ENCODE data around the gene MYO3B. TPM values are rescaled to one million over a fixed set of nuclear protein-coding genes. Genes with fewer than 3 reads are reported as not detected.

MYO3B gene
- total RNA-seq, 1 experiment from 2014 or later = not detected

DNA sequence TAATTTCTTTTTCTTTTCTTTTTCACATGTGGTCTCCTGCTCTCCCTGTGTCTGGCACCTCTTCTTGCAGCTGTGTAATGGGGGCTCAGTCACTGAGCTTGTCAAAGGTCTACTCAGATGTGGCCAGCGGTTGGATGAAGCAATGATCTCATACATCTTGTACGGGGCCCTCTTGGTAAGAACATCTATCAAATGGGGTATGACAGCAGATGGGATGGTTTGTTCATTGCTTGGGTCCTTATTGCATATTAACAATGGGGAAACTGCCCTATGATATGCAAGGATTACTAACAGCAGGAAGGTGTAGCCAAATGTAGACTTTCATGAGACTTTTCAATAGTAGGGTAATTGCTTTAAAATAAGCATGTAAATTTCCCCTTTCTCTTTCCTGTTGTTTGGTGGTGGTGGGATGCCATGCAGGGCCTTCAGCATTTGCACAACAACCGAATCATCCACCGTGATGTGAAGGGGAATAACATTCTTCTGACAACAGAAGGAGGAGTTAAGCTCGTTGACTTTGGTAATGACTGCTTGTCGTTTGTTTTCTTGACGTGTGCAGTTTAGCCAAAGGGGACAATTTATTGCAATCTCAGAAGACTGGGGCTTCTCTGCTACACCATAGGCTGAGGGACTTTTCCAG is 36.5 kb downstream of the MYO3B start:
- no TSS peak for BruUV-seq (replicated peaks)
- Mint-ChIP-seq H3K36me3 (ENCODE audit: insufficient read depth, unreplicated experiment) (peaks cover 4% of the 10 kb centered on the region), H3K4me3 (ENCODE audit: unreplicated experiment) (no peak overlapping the region), H3K27ac (ENCODE audit: low read depth, unreplicated experiment) (no peak overlapping the region), H3K4me1 (ENCODE audit: insufficient read depth, unreplicated experiment) (no peaks in the 10 kb centered on the region), H3K27me3 (ENCODE audit: insufficient read depth, unreplicated experiment) (no peaks in the 10 kb centered on the region), H3K9me3 (ENCODE audit: unreplicated experiment) (no peaks in the 10 kb centered on the region)
- CTCF ChIA-PET = interaction anchor here (0.7 to 1.0 kb wide), 3 partner anchors 22 to 110 kb away, joined by 3 to 6 read pairs (median 4); no protein-coding TSS in a partner anchor
- DNase-seq (ENCODE audit: unreplicated experiment) = no peak
- TF ChIP-seq, protein P1, sequence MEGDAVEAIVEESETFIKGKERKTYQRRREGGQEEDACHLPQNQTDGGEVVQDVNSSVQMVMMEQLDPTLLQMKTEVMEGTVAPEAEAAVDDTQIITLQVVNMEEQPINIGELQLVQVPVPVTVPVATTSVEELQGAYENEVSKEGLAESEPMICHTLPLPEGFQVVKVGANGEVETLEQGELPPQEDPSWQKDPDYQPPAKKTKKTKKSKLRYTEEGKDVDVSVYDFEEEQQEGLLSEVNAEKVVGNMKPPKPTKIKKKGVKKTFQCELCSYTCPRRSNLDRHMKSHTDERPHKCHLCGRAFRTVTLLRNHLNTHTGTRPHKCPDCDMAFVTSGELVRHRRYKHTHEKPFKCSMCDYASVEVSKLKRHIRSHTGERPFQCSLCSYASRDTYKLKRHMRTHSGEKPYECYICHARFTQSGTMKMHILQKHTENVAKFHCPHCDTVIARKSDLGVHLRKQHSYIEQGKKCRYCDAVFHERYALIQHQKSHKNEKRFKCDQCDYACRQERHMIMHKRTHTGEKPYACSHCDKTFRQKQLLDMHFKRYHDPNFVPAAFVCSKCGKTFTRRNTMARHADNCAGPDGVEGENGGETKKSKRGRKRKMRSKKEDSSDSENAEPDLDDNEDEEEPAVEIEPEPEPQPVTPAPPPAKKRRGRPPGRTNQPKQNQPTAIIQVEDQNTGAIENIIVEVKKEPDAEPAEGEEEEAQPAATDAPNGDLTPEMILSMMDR (IDR thresholded peaks at IDR 0.05; ENCODE audit: unreplicated experiment) = no peak
- intact Hi-C loops (cut with micrococcal nuclease) = no loop called here
- POLR2A ChIA-PET = interaction anchor here (0.7 kb wide), 1 partner anchor 176 kb away, joined by 3 read pairs; no protein-coding TSS in a partner anchor

DNA sequence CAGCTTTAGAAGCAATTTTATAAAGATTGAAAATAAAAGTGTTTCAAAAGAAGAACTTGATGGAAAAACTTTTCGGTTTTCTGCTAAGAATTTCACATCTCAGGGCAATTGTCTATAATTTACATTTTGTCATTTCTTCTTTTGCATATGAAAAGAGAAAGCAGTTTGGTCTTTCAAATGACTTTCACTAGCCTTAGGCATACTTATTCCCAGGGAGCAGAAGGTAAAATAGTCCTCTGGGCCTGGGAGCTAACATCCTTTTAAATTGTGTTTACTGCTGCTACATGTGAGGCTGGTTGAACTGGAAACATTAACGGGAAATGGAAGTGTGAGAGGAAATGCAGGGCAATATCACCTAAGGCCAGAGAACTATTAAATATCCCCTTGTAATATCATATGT is 37.1 kb downstream of the MYO3B start:
- no peak for DNase-seq (ENCODE audit: unreplicated experiment)
- no peak overlapping the region for H3K4me3 Mint-ChIP-seq (ENCODE audit: unreplicated experiment)
- intact Hi-C loops (cut with micrococcal nuclease) = no loop called here
- POLR2A ChIA-PET = interaction anchor here (0.7 kb wide), 1 partner anchor 176 kb away, joined by 3 read pairs; no protein-coding TSS in a partner anchor
- no peaks in the 10 kb centered on the region for H3K9me3 Mint-ChIP-seq (ENCODE audit: unreplicated experiment)
- TF ChIP-seq, protein P1 (IDR thresholded peaks at IDR 0.05; ENCODE audit: unreplicated experiment) = no peak
- peaks cover 4% of the 10 kb centered on the region for H3K36me3 Mint-ChIP-seq (ENCODE audit: insufficient read depth, unreplicated experiment)
- CTCF ChIA-PET = interaction anchor here (0.7 to 1.0 kb wide), 2 partner anchors 21 to 33 kb away, joined by 3 to 6 read pairs; no protein-coding TSS in a partner anchor
- BruUV-seq (replicated peaks) = no TSS peak
- H3K27ac Mint-ChIP-seq (ENCODE audit: low read depth, unreplicated experiment) = no peak overlapping the region
- H3K27me3 Mint-ChIP-seq (ENCODE audit: insufficient read depth, unreplicated experiment) = no peaks in the 10 kb centered on the region
- no peaks in the 10 kb centered on the region for H3K4me1 Mint-ChIP-seq (ENCODE audit: insufficient read depth, unreplicated experiment)

DNA sequence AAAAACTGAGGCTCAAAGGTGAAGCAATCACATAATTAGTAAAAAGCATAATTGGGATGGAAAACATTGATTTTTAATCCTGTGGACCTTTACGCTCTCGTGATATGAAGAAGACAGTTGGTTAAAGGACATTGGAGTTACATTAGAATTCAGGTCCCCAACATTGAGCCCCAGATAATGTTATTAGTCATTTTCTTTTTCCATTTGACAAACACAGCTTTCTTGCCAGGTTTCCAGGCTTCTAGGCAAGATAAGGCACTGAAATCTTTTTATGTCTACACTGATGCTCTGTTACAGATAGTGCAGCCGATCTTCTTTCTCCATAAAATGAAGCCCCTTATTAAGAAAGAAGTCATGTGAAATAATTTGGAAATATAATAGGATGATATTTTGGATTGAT is 38.5 kb downstream of the MYO3B start:
- peaks cover 4% of the 10 kb centered on the region for H3K36me3 Mint-ChIP-seq (ENCODE audit: insufficient read depth, unreplicated experiment)
- TF ChIP-seq, protein P1 (IDR thresholded peaks at IDR 0.05; ENCODE audit: unreplicated experiment) = no peak
- H3K27ac Mint-ChIP-seq (ENCODE audit: low read depth, unreplicated experiment) = no peak overlapping the region
- no TSS peak for BruUV-seq (replicated peaks)
- H3K27me3 Mint-ChIP-seq (ENCODE audit: insufficient read depth, unreplicated experiment) = no peaks in the 10 kb centered on the region
- ChIA-PET CTCF (no interaction called here), POLR2A (interaction anchor here (1.0 kb wide), 1 partner anchor 14 kb away, joined by 5 read pairs; no protein-coding TSS in a partner anchor)
- H3K4me1 Mint-ChIP-seq (ENCODE audit: insufficient read depth, unreplicated experiment) = peaks cover 6% of the 10 kb centered on the region
- intact Hi-C loops (cut with micrococcal nuclease) = no loop called here
- no peaks in the 10 kb centered on the region for H3K9me3 Mint-ChIP-seq (ENCODE audit: unreplicated experiment)
- H3K4me3 Mint-ChIP-seq (ENCODE audit: unreplicated experiment) = no peak overlapping the region
- no peak for DNase-seq (ENCODE audit: unreplicated experiment)

DNA sequence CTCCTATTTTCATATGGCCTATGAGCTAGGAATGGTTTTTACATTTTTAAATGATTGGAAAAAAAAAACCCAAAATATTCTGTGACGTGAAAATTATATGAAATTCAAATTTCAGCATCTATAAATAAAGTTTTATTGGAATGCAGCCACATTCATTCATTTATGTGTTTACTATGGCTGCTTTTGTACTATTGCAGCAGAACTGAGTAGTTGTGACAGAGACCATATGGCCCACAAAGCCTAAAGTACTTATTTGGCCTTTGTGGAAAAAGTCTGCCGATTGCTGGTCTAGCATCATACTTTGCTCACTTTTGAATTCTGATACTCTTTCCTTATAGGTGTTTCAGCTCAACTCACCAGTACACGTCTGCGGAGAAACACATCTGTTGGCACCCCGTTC is 39.0 kb downstream of the MYO3B start:
- no peaks in the 10 kb centered on the region for H3K9me3 Mint-ChIP-seq (ENCODE audit: unreplicated experiment)
- ChIA-PET CTCF (interaction anchor here (0.7 kb wide), 1 partner anchor 76 kb away, joined by 3 read pairs; no protein-coding TSS in a partner anchor), POLR2A (interaction anchor here (0.7 to 1.0 kb wide), 3 partner anchors 9 to 14 kb away, joined by 3 to 5 read pairs (median 4); no protein-coding TSS in a partner anchor)
- H3K4me3 Mint-ChIP-seq (ENCODE audit: unreplicated experiment) = no peak overlapping the region
- no peak overlapping the region for H3K27ac Mint-ChIP-seq (ENCODE audit: low read depth, unreplicated experiment)
- H3K36me3 Mint-ChIP-seq (ENCODE audit: insufficient read depth, unreplicated experiment) = peaks cover 4% of the 10 kb centered on the region
- H3K27me3 Mint-ChIP-seq (ENCODE audit: insufficient read depth, unreplicated experiment) = no peaks in the 10 kb centered on the region
- no peak for DNase-seq (ENCODE audit: unreplicated experiment)
- TF ChIP-seq, protein P1 (IDR thresholded peaks at IDR 0.05; ENCODE audit: unreplicated experiment) = no peak
- peaks cover 12% of the 10 kb centered on the region for H3K4me1 Mint-ChIP-seq (ENCODE audit: insufficient read depth, unreplicated experiment)
- no TSS peak for BruUV-seq (replicated peaks)
- intact Hi-C loops (cut with micrococcal nuclease) = no loop called here
